Measurements from ENCODE around the gene SEC24A.

GRCh38 chr5:134741052-134741451 is 92.5 kb downstream of the SEC24A start:
- TF ChIP-seq EZH2 (IDR thresholded peaks at IDR 0.05; ENCODE audit: borderline replicate concordance, low read depth, low read length, poor library complexity, severe bottlenecking) (no peak), CTCF (conservative IDR thresholded peaks at IDR 0.05; ENCODE audit: low read depth, low read length) (no peak)

Measured in A673 (cell line).